Gastrocnemius medialis (tissue), 4 donors: ENCODE measurements around the gene KRT77.

ENCODE experiments used
- CTCF ChIP-seq, 5 experiments: fragments of 450-650 bp in 3 of 5; fragments of 200-600 bp in 2 of 5; sonication (generic) in 2 of 5; IDR thresholded peaks in 4 of 5; conservative IDR thresholded peaks in 1 of 5; 1 replicate in 4 of 5; 2 replicates in 1 of 5; pipeline ENCODE4 v1.5.1; 2016 to 2019; ENCODE audit warnings: antibody characterized with exemption in 5 of 5, mild to moderate bottlenecking in 3 of 5, moderate library complexity in 3 of 5
- POLR2A ChIP-seq, 2 donors: fragments of 450-650 bp; IDR thresholded peaks; one replicate each; pipeline ENCODE4 v1.6.1; 2017; ENCODE audit warnings: antibody characterized with exemption in 2 of 2, mild to moderate bottlenecking in 2 of 2, moderate library complexity in 2 of 2

GRCh38 chr12:52703878-52704277 lies 554 bp upstream of the KRT77 start:
- TF ChIP-seq CTCF (IDR thresholded peaks at IDR 0.05 in 4 of 5, conservative IDR thresholded peaks at IDR 0.05 in 1 of 5), result no peak
- TF ChIP-seq POLR2A (IDR thresholded peaks at IDR 0.05), result no peak
